A549 (cell line): ENCODE results near the gene PTPN12.
"Not testable (repeated sequence)": the region's sequence is repeated elsewhere in the genome, so short reads cannot be mapped to it uniquely, and the experiment has no call there.

Source experiments
- CBX2 ChIP-seq: fragments of 200-600 bp; sonication (generic); IDR thresholded peaks from 2 replicates; pipeline ENCODE4 v1.6.1; 2016; ENCODE audit warnings: low read depth, mild to moderate bottlenecking, borderline replicate concordance
- CHD2 ChIP-seq: fragments of 150-350 bp; IDR thresholded peaks from 2 replicates; pipeline ENCODE4 v1.6.1; 2014; ENCODE audit warnings: low read length; ENCODE audit not compliant: partially characterized antibody
- FOSL2 ChIP-seq, 2 experiments: fragments of 450-650 bp in 1 of 2; fragments of >200 bp in 1 of 2; sonication (Bioruptor Twin) in 1 of 2; formaldehyde crosslinking; IDR thresholded peaks; 2 replicates each; pipeline versions ENCODE4 v1.5.0 to v1.6.1; 2016 to 2020; ENCODE audit warnings: mild to moderate bottlenecking in 1 of 2, moderate library complexity in 1 of 2
- HDAC2 ChIP-seq: fragments of 200-600 bp; sonication (generic); IDR thresholded peaks from 2 replicates; pipeline ENCODE4 v1.6.1; 2016
- HOXA7 ChIP-seq: fragments of 250-450 bp; sonication (Bioruptor Pico); IDR thresholded peaks from 2 replicates; pipeline ENCODE4 v1.5.0; 2020; ENCODE audit warnings: mild to moderate bottlenecking, moderate library complexity
- HOXB5 ChIP-seq: fragments of 250-450 bp; sonication (Bioruptor Pico); IDR thresholded peaks from 2 replicates; pipeline ENCODE4 v1.5.0; 2020; ENCODE audit warnings: mild to moderate bottlenecking, moderate library complexity
- JUNB ChIP-seq: fragments of >200 bp; sonication (Bioruptor Twin); formaldehyde crosslinking; IDR thresholded peaks from 2 replicates; pipeline ENCODE4 v1.6.1; 2016
- KDM1A ChIP-seq: fragments of 200-600 bp; sonication (generic); IDR thresholded peaks from 2 replicates; pipeline ENCODE4 v1.6.1; 2016; ENCODE audit warnings: low read depth, mild to moderate bottlenecking
- NFE2L2 ChIP-seq: fragments of 150-350 bp; conservative IDR thresholded peaks from 2 replicates; pipeline ENCODE4 v1.6.1; 2014; ENCODE audit warnings: low read length
- RAD21 ChIP-seq, 2 experiments: fragments of >200 bp in 1 of 2; sonication (Bioruptor Twin) in 1 of 2; formaldehyde crosslinking in 1 of 2; IDR thresholded peaks in 1 of 2; conservative IDR thresholded peaks in 1 of 2; 2 replicates in 1 of 2; 3 replicates in 1 of 2; pipeline ENCODE4 v1.6.1; 2012 to 2018; ENCODE audit warnings: inconsistent platforms in 1 of 2
- RFX5 ChIP-seq: fragments of 450-650 bp; IDR thresholded peaks from 2 replicates; pipeline ENCODE4 v1.7.1; 2014; ENCODE audit warnings: antibody characterized with exemption, mild to moderate bottlenecking, moderate library complexity
- SMC3 ChIP-seq: fragments of >200 bp; sonication (Bioruptor Twin); formaldehyde crosslinking; IDR thresholded peaks from 3 replicates; pipeline ENCODE4 v1.6.1; 2018; ENCODE audit warnings: inconsistent platforms
- TF ChIP-seq, protein P1 (sequence below): fragments of >200 bp; sonication (Bioruptor Twin); formaldehyde crosslinking; IDR thresholded peaks from 3 replicates; pipeline ENCODE4 v1.5.1; 2016

- TF ChIP-seq, protein P1, sequence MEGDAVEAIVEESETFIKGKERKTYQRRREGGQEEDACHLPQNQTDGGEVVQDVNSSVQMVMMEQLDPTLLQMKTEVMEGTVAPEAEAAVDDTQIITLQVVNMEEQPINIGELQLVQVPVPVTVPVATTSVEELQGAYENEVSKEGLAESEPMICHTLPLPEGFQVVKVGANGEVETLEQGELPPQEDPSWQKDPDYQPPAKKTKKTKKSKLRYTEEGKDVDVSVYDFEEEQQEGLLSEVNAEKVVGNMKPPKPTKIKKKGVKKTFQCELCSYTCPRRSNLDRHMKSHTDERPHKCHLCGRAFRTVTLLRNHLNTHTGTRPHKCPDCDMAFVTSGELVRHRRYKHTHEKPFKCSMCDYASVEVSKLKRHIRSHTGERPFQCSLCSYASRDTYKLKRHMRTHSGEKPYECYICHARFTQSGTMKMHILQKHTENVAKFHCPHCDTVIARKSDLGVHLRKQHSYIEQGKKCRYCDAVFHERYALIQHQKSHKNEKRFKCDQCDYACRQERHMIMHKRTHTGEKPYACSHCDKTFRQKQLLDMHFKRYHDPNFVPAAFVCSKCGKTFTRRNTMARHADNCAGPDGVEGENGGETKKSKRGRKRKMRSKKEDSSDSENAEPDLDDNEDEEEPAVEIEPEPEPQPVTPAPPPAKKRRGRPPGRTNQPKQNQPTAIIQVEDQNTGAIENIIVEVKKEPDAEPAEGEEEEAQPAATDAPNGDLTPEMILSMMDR: not testable (repeated sequence)
- TF ChIP-seq HOXB5 (CRISPR knock-in tag); RFX5; CHD2; CBX2; KDM1A; JUNB; RAD21 (conservative IDR thresholded peaks at IDR 0.05 in 1 of 2, IDR thresholded peaks at IDR 0.05 in 1 of 2); HOXA7; SMC3; FOSL2 (IDR thresholded peaks at IDR 0.05); FOSL2 (CRISPR knock-in tag; IDR thresholded peaks at IDR 0.05); NFE2L2; HDAC2: not testable (repeated sequence)
Measured at GRCh38 chr7:77534046-77534445, 3.0 kb upstream of the PTPN12 start.
